ENCODE data around the gene ITGAE.

Gene ITGAE

GRCh38 chr17:3679531-3680126, 121.4 kb downstream of the ITGAE start:
- Histone ChIP-seq H3K4me1 (ENCODE audit: control insufficient read depth in 2 of 2, insufficient read depth in 2 of 2, low read length in 2 of 2) (peaks cover 0 to 3% of the 10 kb centered on the region in 2 donors), H3K36me3 (ENCODE audit: control insufficient read depth in 2 of 2, insufficient read depth in 2 of 2, low read length in 2 of 2) (no peaks in the 10 kb centered on the region), H3K9me3 (ENCODE audit: control insufficient read depth in 2 of 2, low read length in 2 of 2) (no peaks in the 10 kb centered on the region), H3K9ac (ENCODE audit: low read depth in 1 of 2, low read length in 2 of 2) (no peak overlapping the region), H3K27me3 (ENCODE audit: control insufficient read depth in 2 of 2, insufficient read depth in 2 of 2, low read length in 2 of 2) (peaks cover 0 to 3% of the 10 kb centered on the region in 2 donors), H3K4me3 (ENCODE audit: low read length in 2 of 2) (no peak overlapping the region), H3K27ac (ENCODE audit: low read depth in 2 of 2, low read length in 2 of 2) (no peak overlapping the region)

GRCh38 chr17:3678821-3679530, 122.0 kb downstream of the ITGAE start:
- no peak overlapping the region for H3K4me3 ChIP-seq (ENCODE audit: low read length in 2 of 2)
- no peak overlapping the region for H3K27ac ChIP-seq (ENCODE audit: low read depth in 2 of 2, low read length in 2 of 2)
- no peaks in the 10 kb centered on the region for H3K9me3 ChIP-seq (ENCODE audit: control insufficient read depth in 2 of 2, low read length in 2 of 2)
- no peak overlapping the region for H3K9ac ChIP-seq (ENCODE audit: low read depth in 1 of 2, low read length in 2 of 2)
- peaks cover 0 to 3% of the 10 kb centered on the region in 2 donors for H3K4me1 ChIP-seq (ENCODE audit: control insufficient read depth in 2 of 2, insufficient read depth in 2 of 2, low read length in 2 of 2)
- no peaks in the 10 kb centered on the region for H3K36me3 ChIP-seq (ENCODE audit: control insufficient read depth in 2 of 2, insufficient read depth in 2 of 2, low read length in 2 of 2)
- peaks cover 0 to 2% of the 10 kb centered on the region in 2 donors for H3K27me3 ChIP-seq (ENCODE audit: control insufficient read depth in 2 of 2, insufficient read depth in 2 of 2, low read length in 2 of 2)

- Histone ChIP-seq H3K36me3 (ENCODE audit: control insufficient read depth in 2 of 2, insufficient read depth in 2 of 2, low read length in 2 of 2) (no peaks in the 10 kb centered on the region), H3K4me1 (ENCODE audit: control insufficient read depth in 2 of 2, insufficient read depth in 2 of 2, low read length in 2 of 2) (peaks cover 0 to 3% of the 10 kb centered on the region in 2 donors), H3K27ac (ENCODE audit: low read depth in 2 of 2, low read length in 2 of 2) (no peak overlapping the region), H3K9me3 (ENCODE audit: control insufficient read depth in 2 of 2, low read length in 2 of 2) (no peaks in the 10 kb centered on the region), H3K27me3 (ENCODE audit: control insufficient read depth in 2 of 2, insufficient read depth in 2 of 2, low read length in 2 of 2) (no peaks in the 10 kb centered on the region), H3K9ac (ENCODE audit: low read depth in 1 of 2, low read length in 2 of 2) (no peak overlapping the region), H3K4me3 (ENCODE audit: low read length in 2 of 2) (no peak overlapping the region)
These were observed 122.7 kb downstream of the ITGAE start for GRCh38 chr17:3678095-3678820.

GRCh38 chr17:3675886-3676285, 125.1 kb downstream of the ITGAE start:
- H3K4me3 ChIP-seq (ENCODE audit: low read length in 2 of 2): no peak overlapping the region
- H3K9ac ChIP-seq (ENCODE audit: low read depth in 1 of 2, low read length in 2 of 2): no peak overlapping the region
- H3K27ac ChIP-seq (ENCODE audit: low read depth in 2 of 2, low read length in 2 of 2): no peak overlapping the region
- no peaks in the 10 kb centered on the region for H3K36me3 ChIP-seq (ENCODE audit: control insufficient read depth in 2 of 2, insufficient read depth in 2 of 2, low read length in 2 of 2)
- no peaks in the 10 kb centered on the region for H3K27me3 ChIP-seq (ENCODE audit: control insufficient read depth in 2 of 2, insufficient read depth in 2 of 2, low read length in 2 of 2)
- no peaks in the 10 kb centered on the region for H3K9me3 ChIP-seq (ENCODE audit: control insufficient read depth in 2 of 2, low read length in 2 of 2)
- H3K4me1 ChIP-seq (ENCODE audit: control insufficient read depth in 2 of 2, insufficient read depth in 2 of 2, low read length in 2 of 2): no peaks in the 10 kb centered on the region

- Histone ChIP-seq H3K9me3 (ENCODE audit: control insufficient read depth in 2 of 2, low read length in 2 of 2) (no peaks in the 10 kb centered on the region), H3K9ac (ENCODE audit: low read depth in 1 of 2, low read length in 2 of 2) (no peak overlapping the region), H3K4me1 (ENCODE audit: control insufficient read depth in 2 of 2, insufficient read depth in 2 of 2, low read length in 2 of 2) (peaks cover 8 to 9% of the 10 kb centered on the region in 2 donors), H3K36me3 (ENCODE audit: control insufficient read depth in 2 of 2, insufficient read depth in 2 of 2, low read length in 2 of 2) (no peaks in the 10 kb centered on the region), H3K27ac (ENCODE audit: low read depth in 2 of 2, low read length in 2 of 2) (no peak overlapping the region), H3K27me3 (ENCODE audit: control insufficient read depth in 2 of 2, insufficient read depth in 2 of 2, low read length in 2 of 2) (no peaks in the 10 kb centered on the region), H3K4me3 (ENCODE audit: low read length in 2 of 2) (no peak overlapping the region)
These were observed 128.4 kb downstream of the ITGAE start for GRCh38 chr17:3672571-3672970.

GRCh38 chr17:3669548-3669947, 131.4 kb downstream of the ITGAE start:
- Histone ChIP-seq H3K36me3 (ENCODE audit: control insufficient read depth in 2 of 2, insufficient read depth in 2 of 2, low read length in 2 of 2) (peaks cover 8 to 11% of the 10 kb centered on the region in 2 donors), H3K27me3 (ENCODE audit: control insufficient read depth in 2 of 2, insufficient read depth in 2 of 2, low read length in 2 of 2) (no peaks in the 10 kb centered on the region), H3K27ac (ENCODE audit: low read depth in 2 of 2, low read length in 2 of 2) (no peak overlapping the region), H3K4me3 (ENCODE audit: low read length in 2 of 2) (peak overlapping the region; percentile 87 to 95), H3K4me1 (ENCODE audit: control insufficient read depth in 2 of 2, insufficient read depth in 2 of 2, low read length in 2 of 2) (peaks cover 19 to 25% of the 10 kb centered on the region in 2 donors), H3K9ac (ENCODE audit: low read depth in 1 of 2, low read length in 2 of 2) (peak overlapping the region; percentile 89 to 93), H3K9me3 (ENCODE audit: control insufficient read depth in 2 of 2, low read length in 2 of 2) (no peaks in the 10 kb centered on the region)

GRCh38 chr17:3669085-3669347, 132.0 kb downstream of the ITGAE start:
- Histone ChIP-seq H3K27me3 (ENCODE audit: control insufficient read depth in 2 of 2, insufficient read depth in 2 of 2, low read length in 2 of 2) (no peaks in the 10 kb centered on the region), H3K9me3 (ENCODE audit: control insufficient read depth in 2 of 2, low read length in 2 of 2) (no peaks in the 10 kb centered on the region), H3K4me1 (ENCODE audit: control insufficient read depth in 2 of 2, insufficient read depth in 2 of 2, low read length in 2 of 2) (peaks cover 19 to 25% of the 10 kb centered on the region in 2 donors), H3K27ac (ENCODE audit: low read depth in 2 of 2, low read length in 2 of 2) (peak overlapping the region; percentile 64 to 99), H3K9ac (ENCODE audit: low read depth in 1 of 2, low read length in 2 of 2) (peak overlapping the region; percentile 89 to 93), H3K4me3 (ENCODE audit: low read length in 2 of 2) (peak overlapping the region; percentile 87 to 95), H3K36me3 (ENCODE audit: control insufficient read depth in 2 of 2, insufficient read depth in 2 of 2, low read length in 2 of 2) (peaks cover 13 to 15% of the 10 kb centered on the region in 2 donors)

- Histone ChIP-seq H3K27me3 (ENCODE audit: control insufficient read depth in 2 of 2, insufficient read depth in 2 of 2, low read length in 2 of 2) (no peaks in the 10 kb centered on the region), H3K4me3 (ENCODE audit: low read length in 2 of 2) (peak within 1 kb of the TSS; percentile 88 to 95), H3K9ac (ENCODE audit: low read depth in 1 of 2, low read length in 2 of 2) (peak within 1 kb of the TSS; percentile 96 to 98), H3K36me3 (ENCODE audit: control insufficient read depth in 2 of 2, insufficient read depth in 2 of 2, low read length in 2 of 2) (peaks cover 18 to 21% of the 10 kb centered on the region in 2 donors), H3K9me3 (ENCODE audit: control insufficient read depth in 2 of 2, low read length in 2 of 2) (no peaks in the 10 kb centered on the region), H3K27ac (ENCODE audit: low read depth in 2 of 2, low read length in 2 of 2) (peak within 1 kb of the TSS; percentile 99 to 100), H3K4me1 (ENCODE audit: control insufficient read depth in 2 of 2, insufficient read depth in 2 of 2, low read length in 2 of 2) (peaks cover 19 to 25% of the 10 kb centered on the region in 2 donors)
These were observed 132.5 kb downstream of the ITGAE start, which contains the start of the genes EMC6 and TAX1BP3 for GRCh38 chr17:3668279-3669084. Gene EMC6 (plus strand): TSS chr17:3668812. CDS start chr17:3669147, 335 bp downstream. Gene TAX1BP3 (minus strand): TSS chr17:3668578. CDS start chr17:3668526, 52 bp downstream.

- Histone ChIP-seq H3K4me1 (ENCODE audit: control insufficient read depth in 2 of 2, insufficient read depth in 2 of 2, low read length in 2 of 2) (peaks cover 19 to 25% of the 10 kb centered on the region in 2 donors), H3K9me3 (ENCODE audit: control insufficient read depth in 2 of 2, low read length in 2 of 2) (no peaks in the 10 kb centered on the region), H3K27ac (ENCODE audit: low read depth in 2 of 2, low read length in 2 of 2) (peak overlapping the region; percentile 99 to 100), H3K27me3 (ENCODE audit: control insufficient read depth in 2 of 2, insufficient read depth in 2 of 2, low read length in 2 of 2) (no peaks in the 10 kb centered on the region), H3K9ac (ENCODE audit: low read depth in 1 of 2, low read length in 2 of 2) (peak overlapping the region; percentile 96 to 98), H3K4me3 (ENCODE audit: low read length in 2 of 2) (peak overlapping the region; percentile 88 to 89), H3K36me3 (ENCODE audit: control insufficient read depth in 2 of 2, insufficient read depth in 2 of 2, low read length in 2 of 2) (peaks cover 23 to 24% of the 10 kb centered on the region in 2 donors)
These were observed 133.4 kb downstream of the ITGAE start for GRCh38 chr17:3667366-3668278.
